Glutamatergic neuron (in vitro differentiated cells): ENCODE measurements around the gene TRABD. TPM values are rescaled to one million over a fixed set of nuclear protein-coding genes. Genes with fewer than 3 reads are reported as not detected.

Experiments
- DNase-seq: peaks from one replicate; pipeline ENCODE4 v3.0.0; 2022
- H3K27ac Mint-ChIP-seq: one replicate; pipeline ENCODE4 v1.8.0; 2020; ENCODE audit warnings: mild to moderate bottlenecking, mixed read lengths, inconsistent platforms; ENCODE audit not compliant: unreplicated experiment
- H3K27me3 Mint-ChIP-seq: one replicate; pipeline ENCODE4 v1.8.0; 2020; ENCODE audit warnings: mild to moderate bottlenecking, moderate library complexity, mixed read lengths, inconsistent platforms; ENCODE audit not compliant: unreplicated experiment
- H3K36me3 Mint-ChIP-seq: one replicate; pipeline ENCODE4 v1.8.0; 2020; ENCODE audit warnings: mild to moderate bottlenecking, mixed read lengths, inconsistent platforms; ENCODE audit not compliant: unreplicated experiment
- H3K4me1 Mint-ChIP-seq: one replicate; pipeline ENCODE4 v1.8.0; 2020; ENCODE audit warnings: mild to moderate bottlenecking, low read depth, mixed read lengths, inconsistent platforms; ENCODE audit not compliant: unreplicated experiment
- H3K4me3 Mint-ChIP-seq: one replicate; pipeline ENCODE4 v1.8.0; 2020; ENCODE audit warnings: mild to moderate bottlenecking, mixed read lengths, inconsistent platforms; ENCODE audit not compliant: unreplicated experiment
- H3K9me3 Mint-ChIP-seq: one replicate; pipeline ENCODE4 v1.8.0; 2020; ENCODE audit warnings: mild to moderate bottlenecking, moderate library complexity, mixed read lengths, inconsistent platforms; ENCODE audit not compliant: unreplicated experiment
- total RNA-seq: library from RNA; stranded (reverse); fragmentation: NEBNext Ultra II Directional; extraction: Animal tissue kit (Norgen Biotek cat#: 25700); gene quantifications from one replicate; pipeline ENCODE4 v1.2.1, GENCODE V29; 2021; ENCODE audit not compliant: unreplicated experiment
- TF ChIP-seq, protein P1 (sequence below): fragments of 200-600 bp; sonication (generic); IDR thresholded peaks from one replicate; pipeline ENCODE4 v1.5.0; 2021; ENCODE audit not compliant: partially characterized antibody, unreplicated experiment

TRABD gene
- total RNA-seq, 1 donor from 2014 or later = 31.3 TPM

DNA sequence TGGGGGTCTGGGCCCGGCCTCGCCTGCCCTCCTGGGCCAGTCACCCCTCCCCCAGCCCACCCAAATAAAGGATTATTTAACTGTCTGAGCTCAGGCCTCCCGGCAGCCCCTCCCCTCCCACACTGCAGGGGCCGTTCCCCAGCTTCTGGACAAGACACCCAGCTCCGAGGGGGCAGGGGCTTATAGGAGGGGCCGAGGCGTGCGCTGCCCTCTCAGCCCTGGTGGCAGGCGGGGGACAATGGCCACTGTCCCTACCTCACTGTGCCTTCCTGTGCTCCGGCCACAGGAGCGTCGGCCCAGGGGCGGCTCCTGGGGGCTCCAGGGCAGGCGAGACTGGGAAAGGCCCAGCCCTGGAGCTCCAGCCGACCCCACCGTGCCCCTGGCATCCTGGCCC, 12.9 kb downstream of the TRABD start:
- Mint-ChIP-seq H3K9me3 (peaks cover 9% of the 10 kb centered on the region), H3K36me3 (peaks cover 6% of the 10 kb centered on the region), H3K27ac (no peak overlapping the region), H3K4me3 (no peak overlapping the region), H3K27me3 (peaks cover 10% of the 10 kb centered on the region), H3K4me1 (peaks cover 8% of the 10 kb centered on the region)
- DNase-seq = no peak
- TF ChIP-seq, protein P1, sequence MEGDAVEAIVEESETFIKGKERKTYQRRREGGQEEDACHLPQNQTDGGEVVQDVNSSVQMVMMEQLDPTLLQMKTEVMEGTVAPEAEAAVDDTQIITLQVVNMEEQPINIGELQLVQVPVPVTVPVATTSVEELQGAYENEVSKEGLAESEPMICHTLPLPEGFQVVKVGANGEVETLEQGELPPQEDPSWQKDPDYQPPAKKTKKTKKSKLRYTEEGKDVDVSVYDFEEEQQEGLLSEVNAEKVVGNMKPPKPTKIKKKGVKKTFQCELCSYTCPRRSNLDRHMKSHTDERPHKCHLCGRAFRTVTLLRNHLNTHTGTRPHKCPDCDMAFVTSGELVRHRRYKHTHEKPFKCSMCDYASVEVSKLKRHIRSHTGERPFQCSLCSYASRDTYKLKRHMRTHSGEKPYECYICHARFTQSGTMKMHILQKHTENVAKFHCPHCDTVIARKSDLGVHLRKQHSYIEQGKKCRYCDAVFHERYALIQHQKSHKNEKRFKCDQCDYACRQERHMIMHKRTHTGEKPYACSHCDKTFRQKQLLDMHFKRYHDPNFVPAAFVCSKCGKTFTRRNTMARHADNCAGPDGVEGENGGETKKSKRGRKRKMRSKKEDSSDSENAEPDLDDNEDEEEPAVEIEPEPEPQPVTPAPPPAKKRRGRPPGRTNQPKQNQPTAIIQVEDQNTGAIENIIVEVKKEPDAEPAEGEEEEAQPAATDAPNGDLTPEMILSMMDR = no peak

DNA sequence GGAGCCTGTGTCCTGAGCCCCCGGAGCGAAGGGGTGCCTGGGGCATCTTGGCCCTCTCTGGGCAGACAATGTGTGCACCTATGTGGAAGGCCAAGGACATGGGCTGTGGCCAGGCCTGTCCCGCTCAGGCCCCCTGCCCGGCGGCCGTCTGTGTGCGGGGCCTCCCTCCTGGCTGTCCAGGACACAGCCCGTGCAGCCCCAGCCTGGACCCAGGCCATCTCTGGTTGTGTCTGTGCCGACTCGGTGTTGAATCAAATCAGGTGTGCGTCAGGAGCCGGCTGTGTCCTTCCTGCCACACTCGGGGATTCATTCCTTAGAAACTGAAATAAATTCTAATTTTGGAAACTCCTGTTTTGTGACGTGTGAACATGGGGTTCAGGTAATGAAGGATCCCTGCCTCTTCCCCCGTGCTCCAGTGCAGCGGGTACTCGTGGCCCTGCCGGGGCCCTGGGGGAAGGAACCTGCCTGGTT, 13.6 kb downstream of the TRABD start:
- no peak for DNase-seq
- Mint-ChIP-seq H3K36me3 (peaks cover 10% of the 10 kb centered on the region), H3K9me3 (peaks cover 10% of the 10 kb centered on the region), H3K27ac (no peak overlapping the region), H3K4me3 (peak overlapping the region; percentile 74), H3K27me3 (peaks cover 10% of the 10 kb centered on the region), H3K4me1 (peaks cover 8% of the 10 kb centered on the region)
- TF ChIP-seq, protein P1 = no peak

DNA sequence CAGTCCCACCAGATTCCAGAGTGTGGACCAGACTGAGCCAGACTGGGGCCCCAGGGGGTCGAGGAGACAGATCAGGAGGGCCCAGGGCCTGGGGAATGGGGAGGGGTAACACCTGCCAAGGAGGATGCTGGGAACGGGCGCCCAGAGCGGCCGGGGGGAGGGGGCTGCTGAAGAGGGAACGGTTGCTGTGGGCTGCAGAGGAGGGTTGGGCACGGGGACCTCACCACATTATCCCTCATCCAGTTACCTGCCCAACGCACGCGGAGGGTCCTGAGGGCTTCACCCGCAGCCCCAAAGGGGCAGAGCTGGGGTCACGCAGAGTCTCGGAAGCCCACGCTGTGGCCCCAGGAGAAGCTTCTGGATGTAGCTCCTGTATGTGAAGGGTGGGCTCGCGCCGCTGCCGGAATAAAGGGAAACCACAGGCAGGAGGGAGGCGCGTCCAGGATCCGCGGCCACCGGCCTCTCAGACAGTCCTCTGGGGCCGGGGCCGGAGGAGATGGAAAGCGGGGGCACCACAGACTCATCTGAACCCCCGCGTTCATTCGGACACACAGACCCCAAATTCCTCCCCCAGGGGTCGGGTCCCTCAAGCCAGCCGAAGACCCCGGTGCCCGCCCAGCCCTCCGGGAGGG, 14.2 kb downstream of the TRABD start:
- peaks cover 10% of the 10 kb centered on the region for H3K27me3 Mint-ChIP-seq
- peaks cover 8% of the 10 kb centered on the region for H3K4me1 Mint-ChIP-seq
- H3K4me3 Mint-ChIP-seq = peak overlapping the region; percentile 74
- H3K27ac Mint-ChIP-seq = peak overlapping the region; percentile 43
- H3K36me3 Mint-ChIP-seq = peaks cover 10% of the 10 kb centered on the region
- DNase-seq = peak; percentile 59
- TF ChIP-seq, protein P1 = no peak
- H3K9me3 Mint-ChIP-seq = peaks cover 15% of the 10 kb centered on the region

DNA sequence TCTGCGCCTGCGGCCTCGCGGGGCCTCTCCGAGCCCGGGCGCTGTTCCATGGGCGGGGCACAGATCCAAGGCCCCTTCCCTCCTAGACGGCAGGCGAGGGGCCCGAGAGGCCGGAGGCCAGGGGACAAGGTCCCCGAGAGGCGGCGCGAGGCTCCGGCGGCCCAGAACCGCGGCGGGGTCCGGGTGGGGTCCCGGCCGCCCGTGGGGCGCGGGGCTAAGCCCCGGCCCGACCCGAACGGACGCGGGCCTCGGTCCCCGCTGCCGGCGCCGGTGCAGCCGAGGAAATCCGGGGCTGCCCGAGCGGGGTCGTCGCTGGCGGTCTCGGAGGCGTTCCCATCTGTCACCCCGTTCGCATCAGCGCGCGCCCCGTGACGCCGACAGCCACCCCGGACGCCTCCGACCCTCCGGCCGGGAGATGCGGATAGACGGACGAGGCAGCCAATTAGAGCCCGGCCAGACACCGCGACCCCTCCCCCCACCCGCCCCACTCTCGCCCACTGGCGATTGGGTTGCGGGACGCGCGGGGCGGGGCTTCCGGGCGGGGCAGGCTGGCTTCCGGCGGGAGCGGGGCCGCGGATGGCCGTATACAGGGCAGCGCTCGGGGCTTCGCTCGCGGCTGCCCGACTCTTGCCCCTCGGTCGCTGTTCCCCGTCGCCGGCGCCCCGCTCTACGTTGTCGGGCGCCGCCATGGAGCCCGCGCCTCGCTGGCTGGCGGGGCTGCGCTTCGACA, 14.9 kb downstream of the TRABD start, which contains the start of gene SELENOO:
Gene SELENOO (plus strand): TSS at position 551 of the 730 bp plus-strand sequence. CDS start 26 bp downstream, at position 577.
- TF ChIP-seq, protein P1 = no peak
- peaks cover 8% of the 10 kb centered on the region for H3K4me1 Mint-ChIP-seq
- peak within 1 kb of the TSS; percentile 93 for H3K4me3 Mint-ChIP-seq
- no peak within 1 kb of the TSS for H3K27ac Mint-ChIP-seq
- H3K9me3 Mint-ChIP-seq = peaks cover 15% of the 10 kb centered on the region
- DNase-seq = peak; percentile 97
- H3K36me3 Mint-ChIP-seq = peaks cover 10% of the 10 kb centered on the region
- H3K27me3 Mint-ChIP-seq = peaks cover 10% of the 10 kb centered on the region
